H54 (cell line): ENCODE measurements around the gene ECT2L.
"Not testable (repeated sequence)": the region's sequence is repeated elsewhere in the genome, so short reads cannot be mapped to it uniquely, and the experiment has no call there.

Source experiments
- DNase-seq: peaks from one replicate; pipeline ENCODE4 v3.0.0; 2011; ENCODE audit warnings: low spot score, mixed read lengths; ENCODE audit not compliant: insufficient read length
- FAIRE-seq: peaks from 3 replicates; lab custom pipeline; 2011; peaks lifted over from hg19 to GRCh38; lab: Jason Lieb, UNC
- POLR2A ChIP-seq: IDR thresholded peaks from 2 replicates; pipeline ENCODE4 v1.6.1; 2011; ENCODE audit warnings: low read depth, mild to moderate bottlenecking, low read length

The ECT2L gene

DNA sequence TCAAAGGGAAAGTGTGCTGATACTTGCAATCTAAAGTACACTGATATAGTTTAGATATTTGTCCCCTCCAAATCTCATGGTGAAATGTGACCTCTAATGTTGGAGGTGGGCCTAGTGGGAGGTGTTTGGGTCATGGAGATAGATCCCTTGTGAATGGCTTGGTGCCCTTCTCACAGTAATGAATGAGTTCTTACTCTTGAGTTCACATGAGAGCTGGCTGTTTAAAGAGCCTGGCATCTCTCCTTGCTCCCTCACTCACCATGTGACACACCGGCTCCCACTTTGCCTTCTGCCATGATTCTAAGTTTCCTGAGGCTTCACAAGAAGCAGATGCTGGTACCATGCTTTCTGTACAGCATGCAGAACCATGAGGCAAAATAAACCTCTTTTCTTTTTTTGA lies 114.1 kb downstream of the ECT2L start:
- DNase-seq (no peak), FAIRE-seq (no peak)
- TF ChIP-seq POLR2A: no peak

DNA sequence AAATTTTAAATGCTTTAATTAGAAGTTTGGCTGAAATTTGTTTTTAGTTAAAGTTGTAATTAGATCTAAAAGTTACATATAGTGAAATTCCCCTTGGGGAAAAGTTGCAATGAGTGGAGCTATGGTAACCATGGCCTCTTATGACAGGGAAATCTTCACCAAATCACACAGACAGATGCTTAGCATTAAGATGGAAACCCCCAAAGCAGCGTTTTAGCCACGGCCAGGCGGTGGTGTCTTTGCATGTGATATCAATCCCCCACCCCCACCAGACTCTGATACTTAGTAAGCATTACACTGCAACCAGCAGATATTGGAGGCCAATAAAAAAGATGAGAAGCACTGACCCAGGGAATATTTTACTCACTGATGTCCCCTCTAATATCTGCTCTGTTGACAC lies 116.4 kb downstream of the ECT2L start:
- DNase-seq (no peak), FAIRE-seq (no peak)
- TF ChIP-seq POLR2A: no peak

DNA sequence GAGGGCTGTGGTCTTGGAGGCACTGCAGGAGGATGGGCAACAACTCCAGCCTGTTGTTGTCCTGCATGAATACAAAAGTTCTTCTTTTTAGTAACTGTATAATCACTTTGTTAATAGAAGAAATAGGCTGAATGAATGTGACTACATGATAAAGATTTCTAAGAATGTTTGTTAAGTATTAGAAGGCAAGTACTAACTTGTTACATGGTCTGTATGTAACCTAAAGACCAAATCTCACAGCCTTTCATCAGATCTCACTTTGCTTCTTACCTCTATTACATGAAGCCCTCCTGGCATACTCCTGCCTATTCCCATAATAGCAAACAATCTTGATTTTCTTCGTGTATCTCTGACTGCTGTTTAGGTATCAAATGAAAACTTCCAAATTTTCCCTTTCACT lies 118.8 kb downstream of the ECT2L start:
- DNase-seq: no peak
- TF ChIP-seq POLR2A: no peak
- no peak for FAIRE-seq

DNA sequence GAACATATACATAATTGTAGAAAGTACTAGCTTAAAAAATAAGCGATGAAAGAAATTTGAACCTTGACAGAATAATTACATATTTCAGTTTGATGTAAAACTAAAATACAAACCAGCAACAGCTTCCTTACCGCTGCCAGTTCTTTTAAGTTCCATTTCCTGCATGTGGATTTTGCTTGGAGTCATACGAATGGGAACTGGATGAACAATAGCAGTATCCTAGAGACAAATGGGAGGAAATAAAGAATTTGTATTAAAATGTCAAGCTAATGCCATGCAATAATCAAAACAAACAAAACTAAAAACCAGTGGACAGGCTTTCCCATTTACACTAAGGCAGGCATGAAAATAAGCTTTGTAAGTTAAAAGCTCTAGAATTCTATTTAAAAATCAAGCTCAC lies 125.0 kb downstream of the ECT2L start:
- DNase-seq: no peak
- FAIRE-seq: no peak
- TF ChIP-seq POLR2A: no peak

DNA sequence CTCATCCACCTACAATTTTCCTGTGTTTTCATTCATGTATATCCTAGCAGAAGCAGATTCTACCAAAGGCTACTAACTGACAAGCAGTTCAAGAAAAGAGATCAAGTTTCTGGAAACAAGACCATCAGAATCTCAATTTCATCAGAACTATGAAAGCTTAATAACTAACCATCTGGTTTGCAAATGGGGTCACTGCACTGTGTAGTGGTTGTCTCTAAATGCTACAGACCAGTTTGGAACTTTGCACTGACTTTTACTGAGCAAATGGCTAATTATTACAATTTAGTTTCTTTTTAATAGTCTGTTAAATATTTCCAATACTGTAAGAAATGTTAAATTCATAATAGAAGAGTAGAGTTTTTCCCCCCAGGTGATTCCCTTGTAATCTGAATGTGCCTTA lies 127.7 kb downstream of the ECT2L start:
- no peak for TF ChIP-seq POLR2A
- no peak for FAIRE-seq
- no peak for DNase-seq

DNA sequence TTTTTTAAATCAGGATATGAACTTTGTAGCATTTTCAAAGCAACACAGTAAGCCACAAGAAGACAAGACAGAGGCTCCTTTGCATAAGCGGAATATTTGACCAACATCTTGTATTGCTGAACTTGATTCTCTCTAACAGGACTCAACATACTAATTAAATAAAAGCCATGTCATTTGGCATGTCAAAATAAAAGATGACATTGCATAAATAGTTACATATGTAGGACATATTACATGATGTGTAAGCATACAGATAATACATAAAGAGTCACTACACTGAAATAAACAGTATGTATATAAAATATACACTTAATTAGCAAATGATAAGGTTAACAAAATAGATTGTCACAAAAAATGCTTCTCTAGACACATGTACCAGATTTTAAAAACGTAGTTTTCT lies 129.9 kb downstream of the ECT2L start:
- FAIRE-seq: no peak
- no peak for DNase-seq
- TF ChIP-seq POLR2A: no peak

DNA sequence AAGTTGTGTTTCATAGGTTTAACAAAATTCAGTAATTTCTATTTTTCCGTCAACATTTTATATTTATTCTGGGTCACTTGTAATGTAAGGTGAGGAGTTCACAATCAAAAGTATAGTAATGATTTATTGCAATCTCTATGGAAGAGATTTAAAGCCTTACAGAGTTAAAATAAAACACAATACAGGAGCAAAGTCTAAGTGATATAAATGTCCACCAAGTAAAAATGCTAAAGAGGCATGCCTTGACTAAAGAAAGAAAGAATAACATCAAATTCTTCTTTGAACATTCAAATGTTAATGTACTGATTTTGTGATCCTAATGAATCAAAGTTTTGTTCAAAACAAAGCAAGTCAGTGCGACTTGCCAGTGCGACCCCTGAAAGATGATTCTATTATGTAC lies 130.7 kb downstream of the ECT2L start:
- no peak for TF ChIP-seq POLR2A
- DNase-seq (no peak), FAIRE-seq (no peak)

DNA sequence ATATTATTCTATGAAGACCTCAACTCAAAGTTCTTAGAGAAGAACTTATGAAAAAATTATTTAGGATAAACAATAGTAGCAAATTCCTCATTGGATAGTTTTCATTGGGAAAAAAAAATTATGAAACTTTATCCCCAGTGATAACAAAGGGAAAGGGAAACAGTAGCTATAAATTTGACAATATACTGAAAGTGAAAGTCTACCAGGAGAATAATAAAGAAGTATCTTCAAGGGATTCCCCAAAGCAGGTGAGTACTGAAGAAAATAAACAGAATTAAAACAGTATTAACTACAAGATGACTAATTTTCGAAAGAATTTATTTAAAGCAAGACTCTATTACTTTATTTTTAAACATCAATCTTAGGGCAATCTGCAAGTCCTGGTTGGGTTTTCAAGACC lies 135.8 kb downstream of the ECT2L start:
- FAIRE-seq: no peak
- DNase-seq: no peak
- TF ChIP-seq POLR2A: no peak

DNA sequence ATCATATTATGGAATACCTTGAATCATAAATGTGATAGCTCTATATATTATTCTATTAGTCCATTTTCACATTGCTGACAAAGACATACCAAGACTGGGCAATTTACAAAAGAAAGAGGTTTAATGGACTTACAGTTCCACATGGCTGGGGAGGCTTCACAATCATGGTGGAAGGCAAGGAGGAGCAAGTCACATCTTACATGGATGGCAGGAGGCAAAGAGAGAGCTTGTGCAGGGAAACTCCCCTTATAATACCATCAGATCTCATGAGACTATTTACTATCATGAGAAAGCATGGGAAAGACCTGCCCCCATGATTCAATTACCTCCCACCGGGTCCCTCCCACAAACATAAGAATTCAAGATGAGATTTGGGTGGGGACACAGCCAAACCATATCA lies 141.0 kb downstream of the ECT2L start:
- not testable (repeated sequence) for FAIRE-seq, DNase-seq

DNA sequence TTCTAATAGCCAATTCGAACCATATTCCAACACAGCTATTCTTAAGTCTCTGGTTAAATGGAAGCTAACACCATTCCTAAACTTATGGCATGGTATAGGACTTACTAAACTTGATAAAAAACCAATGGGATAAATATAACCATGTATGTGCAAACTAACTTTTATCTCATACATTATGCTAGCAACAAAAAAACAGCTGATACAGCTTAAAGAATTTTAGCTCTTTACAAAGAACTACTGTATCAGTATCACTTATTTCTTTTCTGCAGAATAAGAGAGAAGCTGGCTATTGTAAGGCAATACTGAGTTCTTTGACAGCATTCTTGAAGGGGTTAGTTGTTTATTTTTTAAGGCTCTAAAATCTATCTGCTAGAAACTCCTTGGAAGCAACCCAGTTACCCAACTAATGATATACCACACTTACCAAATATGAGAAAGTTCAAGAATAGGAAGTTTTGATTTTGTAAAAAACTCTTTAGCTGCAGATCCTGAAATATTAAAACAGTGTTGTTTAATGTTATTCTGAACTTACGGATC lies 147.3 kb downstream of the ECT2L start:
- no peak for TF ChIP-seq POLR2A
- no peak for FAIRE-seq
- DNase-seq: no peak

DNA sequence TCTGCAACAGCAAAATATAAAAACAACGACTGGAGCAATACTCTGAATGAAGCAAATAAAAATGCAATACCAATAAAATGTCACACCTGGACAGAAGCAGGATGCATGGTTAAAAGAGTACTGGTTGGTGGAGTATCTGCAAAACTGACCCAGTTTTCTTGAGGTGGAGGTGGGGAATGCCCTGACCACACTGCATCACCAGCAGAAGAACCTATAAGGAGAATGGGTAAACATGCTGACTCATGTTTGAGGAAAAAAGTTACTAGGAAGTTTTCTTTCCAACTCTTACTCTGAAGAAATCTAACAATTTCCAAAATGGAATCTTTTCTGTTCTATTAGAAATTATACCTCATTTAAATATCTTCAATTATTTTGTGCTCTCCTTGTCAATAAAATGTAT lies 148.5 kb downstream of the ECT2L start:
- TF ChIP-seq POLR2A: no peak
- peak; percentile 64 for FAIRE-seq
- DNase-seq: peak; percentile 6

DNA sequence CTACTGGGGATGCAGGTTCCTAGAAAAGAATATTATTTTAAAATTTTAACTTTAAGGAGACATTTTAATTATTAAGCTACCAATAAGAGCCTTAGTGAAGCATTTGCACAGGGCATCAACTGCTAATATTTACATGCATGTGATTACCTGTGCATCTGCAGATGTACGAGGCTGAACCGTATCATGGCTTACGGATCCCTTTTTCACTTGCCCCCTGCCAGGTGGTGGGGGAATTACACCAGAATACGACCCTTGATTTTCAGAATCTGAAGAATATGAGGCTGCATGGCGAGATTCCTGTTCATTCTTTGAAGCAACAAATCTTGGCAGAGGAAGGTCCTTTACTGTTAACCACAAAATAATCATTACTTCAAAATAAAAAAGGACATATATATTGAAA lies 149.5 kb downstream of the ECT2L start:
- DNase-seq (no peak), FAIRE-seq (no peak)
- no peak for TF ChIP-seq POLR2A

DNA sequence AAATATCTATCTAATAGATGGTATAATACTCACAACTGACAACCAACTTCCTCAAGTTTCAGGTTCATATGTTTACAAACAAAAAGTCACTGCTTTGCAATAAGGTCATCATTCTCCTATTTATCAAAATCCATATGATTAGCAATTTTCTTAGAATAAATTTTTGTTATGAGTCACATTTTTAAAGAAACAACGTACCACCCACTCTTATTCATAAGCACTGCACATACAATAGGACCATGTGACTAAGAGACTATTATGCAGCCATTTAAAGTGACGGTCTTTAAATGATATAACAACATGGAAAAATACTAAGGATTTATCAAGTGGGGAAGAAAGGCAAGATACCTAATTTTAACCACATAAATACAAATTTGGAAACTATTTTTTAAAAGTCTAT lies 152.1 kb downstream of the ECT2L start:
- DNase-seq (no peak), FAIRE-seq (no peak)
- no peak for TF ChIP-seq POLR2A

DNA sequence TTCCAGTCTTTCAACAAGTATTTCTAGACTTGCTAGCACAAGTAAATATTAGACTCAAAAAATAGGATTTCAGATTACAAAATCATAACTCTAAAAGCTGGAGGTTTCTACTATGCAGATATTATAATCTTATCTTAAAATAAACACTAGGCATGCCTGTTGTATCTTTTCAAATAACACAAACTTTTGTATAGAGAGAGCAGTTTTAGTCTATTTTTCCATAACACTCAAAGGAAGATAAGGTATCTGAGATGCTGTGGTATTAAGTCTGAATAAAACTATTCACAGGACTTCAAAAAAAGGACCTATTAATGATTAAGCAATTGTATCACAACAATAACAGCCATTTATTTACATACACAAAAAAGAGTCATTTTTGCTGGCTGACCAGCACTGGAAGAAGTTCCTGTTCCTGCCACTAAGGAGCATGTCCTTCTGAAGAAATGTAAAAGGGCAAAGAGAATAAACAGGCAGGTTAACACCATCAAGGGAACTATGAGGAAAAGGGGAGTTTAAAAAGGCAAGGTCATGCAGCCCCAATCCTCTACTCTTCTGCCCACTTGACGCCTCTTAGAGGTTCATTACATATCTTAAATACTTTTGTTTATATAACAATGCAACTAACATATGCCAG lies 152.8 kb downstream of the ECT2L start:
- no peak for FAIRE-seq
- TF ChIP-seq POLR2A: no peak
- DNase-seq: no peak

DNA sequence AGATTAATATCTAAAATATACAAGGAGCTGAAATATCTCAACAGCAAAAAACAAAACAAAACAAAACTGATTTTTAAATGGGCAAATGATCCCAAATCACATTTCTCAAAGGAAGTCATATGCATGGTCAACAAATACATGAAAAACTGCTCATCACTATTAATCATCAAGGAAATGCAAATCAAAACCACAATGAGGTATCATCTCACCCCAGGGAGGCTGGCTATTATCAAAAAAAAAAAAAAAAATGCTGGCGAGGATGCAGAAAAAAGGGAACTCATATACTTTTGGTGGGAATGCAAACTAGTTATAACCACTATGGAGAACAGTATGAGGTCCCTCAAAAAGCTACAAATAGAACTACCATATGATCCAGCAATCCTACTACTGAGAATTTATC lies 157.6 kb downstream of the ECT2L start:
- FAIRE-seq (no peak), DNase-seq (no peak)
- TF ChIP-seq POLR2A: no peak
